HG03064 (cell line): Measurements from ENCODE around the gene ENOPH1.

Experiments
- ATAC-seq: cut with Tn5 transposase; IDR thresholded peaks from one replicate; pipeline ENCODE4 v1.9.1; 2021; ENCODE audit warnings: low read depth; ENCODE audit not compliant: unreplicated experiment

ENOPH1 gene

DNA sequence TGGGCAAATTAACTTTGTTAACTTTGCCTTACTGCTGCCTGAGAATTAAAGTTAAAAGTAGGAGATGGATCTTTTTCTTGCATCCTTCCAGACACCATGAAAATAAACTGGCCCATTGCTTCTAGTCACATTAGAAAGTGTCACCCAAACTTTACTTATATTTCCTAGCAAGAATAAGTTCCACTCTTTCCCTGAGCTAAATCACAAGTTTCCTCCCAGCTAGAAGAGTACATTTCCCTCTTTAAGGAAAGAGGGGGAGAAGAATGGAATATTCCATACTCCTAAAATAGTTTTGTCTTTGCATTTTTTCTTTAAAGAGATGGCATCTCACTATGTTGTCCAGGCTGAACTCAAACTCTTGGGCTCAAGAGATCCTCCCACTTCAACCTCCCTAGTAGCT is 77.6 kb downstream of the ENOPH1 start:
- no peak for ATAC-seq

DNA sequence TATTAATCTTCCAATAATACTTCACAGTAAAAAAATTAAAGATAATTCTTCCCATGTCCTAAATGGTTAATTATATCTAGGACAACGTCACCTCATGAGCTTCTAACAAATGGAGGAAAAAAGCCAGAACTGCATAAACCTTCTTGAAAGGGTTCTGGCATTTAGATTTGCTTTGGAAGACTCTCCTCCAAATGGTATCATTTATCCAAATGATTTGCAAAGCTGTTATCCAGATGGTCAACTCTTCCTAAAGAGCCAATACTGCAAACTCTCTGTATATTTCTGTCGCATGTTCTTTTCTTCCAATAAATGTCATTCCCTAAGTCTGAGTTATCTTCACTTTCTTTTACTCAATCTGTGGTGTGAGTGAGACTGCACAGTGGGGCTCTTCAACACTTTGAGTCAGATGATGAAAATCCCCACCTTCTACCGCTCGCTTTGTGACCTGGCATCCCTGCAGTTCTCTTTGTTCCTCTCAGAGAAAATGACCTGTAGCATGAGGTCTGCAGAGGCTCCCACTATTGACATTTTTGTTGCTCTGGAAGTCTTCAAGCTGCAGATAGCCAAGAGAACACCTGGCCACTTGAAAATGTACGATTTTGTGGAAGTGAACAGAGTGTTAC is 78.5 kb downstream of the ENOPH1 start:
- ATAC-seq = no peak

DNA sequence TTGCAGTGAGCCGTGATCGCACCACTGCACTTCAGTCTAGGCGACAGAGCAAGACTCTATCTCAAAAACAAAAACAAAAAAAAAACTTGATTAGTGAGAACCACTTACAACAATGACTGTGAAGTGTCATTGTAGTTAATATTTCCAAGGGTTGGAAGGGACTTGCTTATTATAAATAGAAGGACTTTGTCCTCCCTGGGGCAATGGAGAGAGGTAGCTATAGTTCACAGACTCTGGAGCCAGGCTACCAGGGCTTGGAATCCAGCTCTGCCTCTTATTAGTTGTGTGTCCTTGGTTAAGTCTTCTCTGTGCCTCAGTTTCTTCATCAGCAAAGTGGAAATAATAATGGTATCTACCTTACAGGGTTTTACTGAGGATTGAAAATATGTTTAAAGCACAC is 79.8 kb downstream of the ENOPH1 start:
- ATAC-seq = no peak
